ENCODE results near the gene DTX1.

Gene DTX1

GRCh38 chr12:113103756-113104450 lies 47.4 kb downstream of the DTX1 start (continued):
- TF ChIP-seq ZFHX2 (tag by site-specific recombination; conservative IDR thresholded peaks at IDR 0.05), result peak; percentile 91
- TF ChIP-seq ZNF292 (tag by site-specific recombination; IDR thresholded peaks at IDR 0.05; ENCODE audit: borderline replicate concordance, low read depth), result no peak
- TF ChIP-seq ZBTB26 (tag by site-specific recombination; optimal IDR thresholded peaks at IDR 0.05), result peak; percentile 35
- no peak for TF ChIP-seq KLF9 (tag by site-specific recombination; IDR thresholded peaks at IDR 0.05; ENCODE audit: low read depth)
- TF ChIP-seq ZNF513 (tag by site-specific recombination; IDR thresholded peaks at IDR 0.05), result no peak
- no peak for TF ChIP-seq RBAK (tag by site-specific recombination; IDR thresholded peaks at IDR 0.05)
- TF ChIP-seq ZNF768 (tag by site-specific recombination; IDR thresholded peaks at IDR 0.05), result peak; percentile 88
- TF ChIP-seq ZNF473 (tag by site-specific recombination; IDR thresholded peaks at IDR 0.05), result no peak
- peak; percentile 35 for TF ChIP-seq GLIS1 (tag by site-specific recombination; IDR thresholded peaks at IDR 0.05)
- TF ChIP-seq SCRT2 (tag by site-specific recombination; IDR thresholded peaks at IDR 0.05), result peak; percentile 82
- TF ChIP-seq FEZF1 (tag by site-specific recombination; IDR thresholded peaks at IDR 0.05), result no peak
- no peak for TF ChIP-seq ZNF10 (tag by site-specific recombination; IDR thresholded peaks at IDR 0.05)
- TF ChIP-seq ZBTB10 (tag by site-specific recombination; IDR thresholded peaks at IDR 0.05), result peak; percentile 79
- no peak for TF ChIP-seq ZNF302 (tag by site-specific recombination; IDR thresholded peaks at IDR 0.05; ENCODE audit: low read depth)
- TF ChIP-seq PRDM1 (tag by site-specific recombination; IDR thresholded peaks at IDR 0.05), result no peak
- peak; percentile 85 for TF ChIP-seq EGR2 (tag by site-specific recombination; IDR thresholded peaks at IDR 0.05; ENCODE audit: low read depth)
- TF ChIP-seq, protein P1, sequence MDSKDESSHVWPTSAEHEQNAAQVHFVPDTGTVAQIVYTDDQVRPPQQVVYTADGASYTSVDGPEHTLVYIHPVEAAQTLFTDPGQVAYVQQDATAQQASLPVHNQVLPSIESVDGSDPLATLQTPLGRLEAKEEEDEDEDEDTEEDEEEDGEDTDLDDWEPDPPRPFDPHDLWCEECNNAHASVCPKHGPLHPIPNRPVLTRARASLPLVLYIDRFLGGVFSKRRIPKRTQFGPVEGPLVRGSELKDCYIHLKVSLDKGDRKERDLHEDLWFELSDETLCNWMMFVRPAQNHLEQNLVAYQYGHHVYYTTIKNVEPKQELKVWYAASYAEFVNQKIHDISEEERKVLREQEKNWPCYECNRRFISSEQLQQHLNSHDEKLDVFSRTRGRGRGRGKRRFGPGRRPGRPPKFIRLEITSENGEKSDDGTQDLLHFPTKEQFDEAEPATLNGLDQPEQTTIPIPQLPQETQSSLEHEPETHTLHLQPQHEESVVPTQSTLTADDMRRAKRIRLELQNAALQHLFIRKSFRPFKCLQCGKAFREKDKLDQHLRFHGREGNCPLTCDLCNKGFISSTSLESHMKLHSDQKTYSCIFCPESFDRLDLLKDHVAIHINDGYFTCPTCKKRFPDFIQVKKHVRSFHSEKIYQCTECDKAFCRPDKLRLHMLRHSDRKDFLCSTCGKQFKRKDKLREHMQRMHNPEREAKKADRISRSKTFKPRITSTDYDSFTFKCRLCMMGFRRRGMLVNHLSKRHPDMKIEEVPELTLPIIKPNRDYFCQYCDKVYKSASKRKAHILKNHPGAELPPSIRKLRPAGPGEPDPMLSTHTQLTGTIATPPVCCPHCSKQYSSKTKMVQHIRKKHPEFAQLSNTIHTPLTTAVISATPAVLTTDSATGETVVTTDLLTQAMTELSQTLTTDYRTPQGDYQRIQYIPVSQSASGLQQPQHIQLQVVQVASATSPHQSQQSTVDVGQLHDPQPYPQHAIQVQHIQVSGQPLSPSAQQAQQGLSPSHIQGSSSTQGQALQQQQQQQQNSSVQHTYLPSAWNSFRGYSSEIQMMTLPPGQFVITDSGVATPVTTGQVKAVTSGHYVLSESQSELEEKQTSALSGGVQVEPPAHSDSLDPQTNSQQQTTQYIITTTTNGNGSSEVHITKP (tag by site-specific recombination; IDR thresholded peaks at IDR 0.05), result peak; percentile 66
- no peak for TF ChIP-seq ELK4 (IDR thresholded peaks at IDR 0.05; ENCODE audit: borderline replicate concordance, low read depth, low read length)

Data from HEK293 (cell line).